Stimulated activated CD8-positive, alpha-beta memory T cell treated with anti-CD3 and anti-CD28 coated beads, Interleukin-15, amount 100 ng/mL, for 24 hours (primary cell): ENCODE data around the gene PCNA.

ENCODE experiments used
- DNase-seq: peaks from one replicate; pipeline ENCODE4 v3.0.0-alpha.2; 2020; ENCODE audit warnings: low read depth

The PCNA gene

GRCh38 chr20:5065166-5065878 is 54.4 kb downstream of the PCNA start:
- no peak for DNase-seq
